Thyroid gland (tissue), 4 donors: ENCODE measurements around the gene JAM2. TPM values are rescaled to one million over a fixed set of nuclear protein-coding genes. Genes with fewer than 3 reads are reported as not detected.

Experiments used
- DNase-seq, 2 donors: peaks; one replicate each; pipeline ENCODE4 v3.0.0-alpha.2; 2019
- H3K27ac ChIP-seq, 3 donors: fragments of 200-600 bp; sonication (generic); 1 replicate in 2 of 3; 2 replicates in 1 of 3; pipeline ENCODE4 v1.5.1; 2016 to 2019; ENCODE audit warnings: mild to moderate bottlenecking in 1 of 3, moderate library complexity in 1 of 3
- H3K27me3 ChIP-seq: fragments of 200-600 bp; sonication (generic); one replicate; pipeline ENCODE4 v1.5.1; 2019
- H3K36me3 ChIP-seq, 2 donors: fragments of 200-600 bp; sonication (generic); one replicate each; pipeline ENCODE4 v1.5.1; 2016 to 2019
- H3K4me1 ChIP-seq, 2 donors: fragments of 200-600 bp; sonication (generic); one replicate each; pipeline ENCODE4 v1.5.1; 2017 to 2019
- H3K4me3 ChIP-seq, 3 donors: fragments of 200-600 bp; sonication (generic); replicated peaks in 1 of 3; 1 replicate in 2 of 3; 2 replicates in 1 of 3; pipeline ENCODE4 v1.5.1; 2016; ENCODE audit warnings: mild to moderate bottlenecking in 1 of 3
- H3K9me3 ChIP-seq: fragments of 200-600 bp; sonication (generic); one replicate; pipeline ENCODE4 v1.5.1; 2017
- CTCF ChIP-seq, 6 experiments: fragments of 200-600 bp in 3 of 6; fragments of 450-650 bp in 3 of 6; sonication (generic) in 3 of 6; IDR thresholded peaks; one replicate each; pipeline ENCODE4 v1.5.1; 2016 to 2019; ENCODE audit warnings: antibody characterized with exemption in 6 of 6, mild to moderate bottlenecking in 2 of 6, inconsistent platforms in 1 of 6, moderate library complexity in 1 of 6
- POLR2A ChIP-seq, 2 donors: fragments of 450-650 bp; IDR thresholded peaks; one replicate each; pipeline ENCODE4 v1.6.1; 2017; ENCODE audit warnings: antibody characterized with exemption in 2 of 2, mild to moderate bottlenecking in 2 of 2, moderate library complexity in 1 of 2
- WGBS, 2 donors: methylation state at CpG; one replicate each; pipeline ENCODE4 v1.1.5; 2017; 5-methylcytosine and 5-hydroxymethylcytosine counted together
- intact Hi-C: fragments of 100-400 bp; cut with DNase I; formaldehyde crosslinking; loops from one replicate; pipeline ENCODE4 v1.15.1; 2023
- total RNA-seq, 4 donors: library from RNA; depleted of rRNA; stranded (reverse); fragments of >200 nt; gene quantifications; one replicate each; pipeline ENCODE4 v1.2.3, GENCODE V29; 2016

The JAM2 gene
- total RNA-seq, 4 donors from 2014 or later = 4.5 to 10.5 (median 7.3) TPM

GRCh38 chr21:25737421-25737820 is 98.4 kb downstream of the JAM2 start:
- intact Hi-C loops = no loop called here
- H3K9me3 ChIP-seq = no peaks in the 10 kb centered on the region
- H3K4me3 ChIP-seq = no peak overlapping the region
- no peaks in the 10 kb centered on the region for H3K36me3 ChIP-seq
- peaks cover 12 to 17% of the 10 kb centered on the region in 2 donors for H3K4me1 ChIP-seq
- no peak overlapping the region for H3K27ac ChIP-seq
- no peaks in the 10 kb centered on the region for H3K27me3 ChIP-seq
- WGBS, 2 donors = 84 to 85% methylated on average over 1 of the region's 1 CpG
- TF ChIP-seq POLR2A (IDR thresholded peaks at IDR 0.05) = no peak
- no peak for TF ChIP-seq CTCF (IDR thresholded peaks at IDR 0.05)
- DNase-seq = no peak

- WGBS, 2 donors = 96% methylated on average over 3 of the region's 3 CpGs
- no peak overlapping the region for H3K27ac ChIP-seq
- intact Hi-C loops = no loop called here
Measured at GRCh38 chr21:25742900-25743299, 103.8 kb downstream of the JAM2 start.

GRCh38 chr21:25744854-25745253 is 105.8 kb downstream of the JAM2 start:
- intact Hi-C loops = no loop called here
- TF ChIP-seq CTCF (IDR thresholded peaks at IDR 0.05) (no peak), POLR2A (IDR thresholded peaks at IDR 0.05) (no peak)
- H3K9me3 ChIP-seq = no peaks in the 10 kb centered on the region
- no peak overlapping the region for H3K27ac ChIP-seq
- peaks cover 0 to 10% of the 10 kb centered on the region in 2 donors for H3K36me3 ChIP-seq
- DNase-seq = no peak
- 96 to 100% methylated on average over 2 of the region's 2 CpGs for WGBS, 2 donors
- no peak overlapping the region for H3K4me3 ChIP-seq
- H3K27me3 ChIP-seq = no peaks in the 10 kb centered on the region
- peaks cover 0 to 3% of the 10 kb centered on the region in 2 donors for H3K4me1 ChIP-seq

More at GRCh38 chr21:25742900-25743299, 103.8 kb downstream of the JAM2 start:
- Histone ChIP-seq H3K4me3 (no peak overlapping the region), H3K36me3 (peaks cover 0 to 4% of the 10 kb centered on the region in 2 donors), H3K27me3 (no peaks in the 10 kb centered on the region), H3K4me1 (peaks cover 0 to 3% of the 10 kb centered on the region in 2 donors), H3K9me3 (no peaks in the 10 kb centered on the region)
- no peak for TF ChIP-seq POLR2A (IDR thresholded peaks at IDR 0.05)
- no peak for TF ChIP-seq CTCF (IDR thresholded peaks at IDR 0.05)
- DNase-seq = no peak

GRCh38 chr21:25750085-25750484 is 111.0 kb downstream of the JAM2 start:
- 91% methylated on average over 6 of the region's 6 CpGs for WGBS, 2 donors
- H3K4me3 ChIP-seq = no peak overlapping the region
- no peak overlapping the region for H3K27ac ChIP-seq
- TF ChIP-seq CTCF (IDR thresholded peaks at IDR 0.05) = no peak
- no peak for TF ChIP-seq POLR2A (IDR thresholded peaks at IDR 0.05)
- no peak for DNase-seq
- no peaks in the 10 kb centered on the region for H3K9me3 ChIP-seq
- intact Hi-C loops = no loop called here
- H3K27me3 ChIP-seq = no peaks in the 10 kb centered on the region
- no peaks in the 10 kb centered on the region for H3K4me1 ChIP-seq
- peaks cover 10 to 13% of the 10 kb centered on the region in 2 donors for H3K36me3 ChIP-seq

- no peaks in the 10 kb centered on the region for H3K27me3 ChIP-seq
- H3K4me1 ChIP-seq = peaks cover 0 to 4% of the 10 kb centered on the region in 2 donors
- intact Hi-C loops = no loop called here
- DNase-seq = no peak
- 97 to 100% methylated on average over 1 of the region's 1 CpG for WGBS, 2 donors
- no peaks in the 10 kb centered on the region for H3K9me3 ChIP-seq
- no peak overlapping the region for H3K27ac ChIP-seq
- peaks cover 10 to 12% of the 10 kb centered on the region in 2 donors for H3K36me3 ChIP-seq
- TF ChIP-seq POLR2A (IDR thresholded peaks at IDR 0.05) (no peak), CTCF (IDR thresholded peaks at IDR 0.05) (no peak)
- H3K4me3 ChIP-seq = no peak overlapping the region
Measured at GRCh38 chr21:25752416-25752815, 113.4 kb downstream of the JAM2 start.
